Measurements from ENCODE around the gene DNAJC2. TPM values are rescaled to one million over a fixed set of nuclear protein-coding genes. Genes with fewer than 3 reads are reported as not detected.

DNAJC2 gene, protein sequence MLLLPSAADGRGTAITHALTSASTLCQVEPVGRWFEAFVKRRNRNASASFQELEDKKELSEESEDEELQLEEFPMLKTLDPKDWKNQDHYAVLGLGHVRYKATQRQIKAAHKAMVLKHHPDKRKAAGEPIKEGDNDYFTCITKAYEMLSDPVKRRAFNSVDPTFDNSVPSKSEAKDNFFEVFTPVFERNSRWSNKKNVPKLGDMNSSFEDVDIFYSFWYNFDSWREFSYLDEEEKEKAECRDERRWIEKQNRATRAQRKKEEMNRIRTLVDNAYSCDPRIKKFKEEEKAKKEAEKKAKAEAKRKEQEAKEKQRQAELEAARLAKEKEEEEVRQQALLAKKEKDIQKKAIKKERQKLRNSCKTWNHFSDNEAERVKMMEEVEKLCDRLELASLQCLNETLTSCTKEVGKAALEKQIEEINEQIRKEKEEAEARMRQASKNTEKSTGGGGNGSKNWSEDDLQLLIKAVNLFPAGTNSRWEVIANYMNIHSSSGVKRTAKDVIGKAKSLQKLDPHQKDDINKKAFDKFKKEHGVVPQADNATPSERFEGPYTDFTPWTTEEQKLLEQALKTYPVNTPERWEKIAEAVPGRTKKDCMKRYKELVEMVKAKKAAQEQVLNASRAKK
- polyA plus RNA-seq (2012; ENCODE audit: insufficient read length, low read depth): 25.9 TPM

DNA sequence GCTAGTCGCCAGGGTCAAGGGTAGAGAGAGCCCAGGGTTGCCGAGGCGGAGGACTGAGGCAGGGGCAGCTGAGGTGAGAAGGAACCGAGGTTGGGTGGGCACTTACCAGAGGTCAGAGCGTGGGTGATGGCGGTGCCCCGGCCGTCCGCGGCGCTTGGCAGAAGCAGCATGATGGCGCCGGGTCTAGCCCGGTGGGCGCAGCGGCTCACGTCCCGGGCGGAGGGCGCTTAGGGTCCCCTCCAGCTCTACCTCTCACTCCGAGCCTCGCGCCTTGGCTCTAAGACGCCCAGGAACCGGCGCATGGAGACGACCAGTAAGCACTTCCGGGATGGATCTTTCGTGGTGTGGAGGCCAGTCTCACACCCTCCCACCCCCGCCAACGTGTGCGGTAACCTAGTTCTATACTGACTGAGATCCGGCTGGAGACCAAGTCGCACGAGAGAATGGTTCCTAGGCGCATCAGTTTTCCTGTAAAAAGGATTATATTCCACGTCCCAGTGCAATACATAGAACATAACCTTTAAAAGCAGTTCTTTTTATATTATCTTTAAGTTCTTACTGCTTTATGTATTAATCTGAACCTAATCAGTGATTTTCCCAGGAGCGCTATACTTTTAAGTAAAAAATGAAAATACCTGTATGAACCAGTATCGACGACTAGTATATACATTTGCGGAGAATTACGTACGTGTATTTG is at the start of gene DNAJC2:
DNAJC2 (minus strand) TSS at position 315 of the 697 bp plus-strand sequence; CDS start at position 170, 145 bp downstream.
- TF ChIP-seq POLR2AphosphoS5 (IDR thresholded peaks at IDR 0.05; ENCODE audit: low read depth, low read length): peak; percentile 95
- TF ChIP-seq SIN3A (IDR thresholded peaks at IDR 0.05; ENCODE audit: borderline replicate concordance, insufficient read depth, low read length): peak; percentile 95; the same call in 1 of the 2 replicates
- peak; percentile 94; the same call in 1 of the 2 replicates for TF ChIP-seq TAF1 (IDR thresholded peaks at IDR 0.05; ENCODE audit: borderline replicate concordance, insufficient read depth, low read length)
- peak in 1 of 2 experiments; percentile 69; a peak in 1 of 4 replicates for TF ChIP-seq REST (IDR thresholded peaks at IDR 0.05; ENCODE audit: insufficient read depth in 1 of 2, low read depth in 2 of 2, low read length in 2 of 2)
- TF ChIP-seq FOXP2 (optimal IDR thresholded peaks at IDR 0.05; ENCODE audit: borderline replicate concordance, extremely low read depth, extremely low read length, insufficient read depth): peak; percentile 52

GRCh38 chr7:103391976-103392375 is 47.4 kb upstream of the DNAJC2 start:
- TF ChIP-seq TAF1 (IDR thresholded peaks at IDR 0.05; ENCODE audit: borderline replicate concordance, insufficient read depth, low read length) (no peak), REST (IDR thresholded peaks at IDR 0.05; ENCODE audit: insufficient read depth in 1 of 2, low read depth in 2 of 2, low read length in 2 of 2) (no peak), FOXP2 (optimal IDR thresholded peaks at IDR 0.05; ENCODE audit: borderline replicate concordance, extremely low read depth, extremely low read length, insufficient read depth) (no peak), SIN3A (IDR thresholded peaks at IDR 0.05; ENCODE audit: borderline replicate concordance, insufficient read depth, low read length) (no peak), POLR2AphosphoS5 (IDR thresholded peaks at IDR 0.05; ENCODE audit: low read depth, low read length) (no peak)

- TF ChIP-seq POLR2AphosphoS5 (IDR thresholded peaks at IDR 0.05; ENCODE audit: low read depth, low read length) (no peak), FOXP2 (optimal IDR thresholded peaks at IDR 0.05; ENCODE audit: borderline replicate concordance, extremely low read depth, extremely low read length, insufficient read depth) (no peak), TAF1 (IDR thresholded peaks at IDR 0.05; ENCODE audit: borderline replicate concordance, insufficient read depth, low read length) (no peak), REST (IDR thresholded peaks at IDR 0.05; ENCODE audit: insufficient read depth in 1 of 2, low read depth in 2 of 2, low read length in 2 of 2) (no peak), SIN3A (IDR thresholded peaks at IDR 0.05; ENCODE audit: borderline replicate concordance, insufficient read depth, low read length) (no peak)
These were observed 46.6 kb upstream of the DNAJC2 start for GRCh38 chr7:103391150-103391549.

- no peak for TF ChIP-seq REST (IDR thresholded peaks at IDR 0.05; ENCODE audit: insufficient read depth in 1 of 2, low read depth in 2 of 2, low read length in 2 of 2)
- TF ChIP-seq POLR2AphosphoS5 (IDR thresholded peaks at IDR 0.05; ENCODE audit: low read depth, low read length): no peak
- no peak for TF ChIP-seq FOXP2 (optimal IDR thresholded peaks at IDR 0.05; ENCODE audit: borderline replicate concordance, extremely low read depth, extremely low read length, insufficient read depth)
- TF ChIP-seq TAF1 (IDR thresholded peaks at IDR 0.05; ENCODE audit: borderline replicate concordance, insufficient read depth, low read length): no peak
- no peak for TF ChIP-seq SIN3A (IDR thresholded peaks at IDR 0.05; ENCODE audit: borderline replicate concordance, insufficient read depth, low read length)
These were observed 44.7 kb upstream of the DNAJC2 start for GRCh38 chr7:103389263-103389662.
